ENCODE results near the gene LTF. TPM values are rescaled to one million over a fixed set of nuclear protein-coding genes. Genes with fewer than 3 reads are reported as not detected.
"Not testable (repeated sequence)": the region's sequence is repeated elsewhere in the genome, so short reads cannot be mapped to it uniquely, and the experiment has no call there.

The LTF gene
- total and polyA plus RNA-seq, 2 donors (not counting 1 experiment from before 2014, with no cell fraction given) = 0.22 TPM; not detected in 1

GRCh38 chr3:46406443-46406787, 58.3 kb downstream of the LTF start:
- H4K20me1 ChIP-seq (ENCODE audit: control insufficient read depth, insufficient read depth, low read length, poor library complexity, severe bottlenecking) = no peaks in the 10 kb centered on the region
- intact Hi-C loops (cut with micrococcal nuclease) = no loop called here
- Mint-ChIP-seq H3K27me3 (no peaks in the 10 kb centered on the region), H3K4me3 (peak overlapping the region; percentile 85), H3K4me1 (peaks cover 35% of the 10 kb centered on the region), H3K9me3 (ENCODE audit: insufficient read depth) (peaks cover 3% of the 10 kb centered on the region), H3K27ac (peak overlapping the region; percentile 83)
- H3K36me3 ChIP-seq (replicated peaks in 1 of 2; ENCODE audit: control extremely low read depth in 1 of 2, control insufficient read depth in 1 of 2, extremely low read depth in 1 of 2, insufficient read depth in 2 of 2, low read length in 1 of 2) = no peaks in the 10 kb centered on the region
- WGBS (ENCODE audit: insufficient coverage) = 83% methylated on average over 4 of the region's 4 CpGs
- TF ChIP-seq EZH2 (IDR thresholded peaks at IDR 0.05; ENCODE audit: borderline replicate concordance, insufficient read depth, low read depth, low read length, poor library complexity, severe bottlenecking) = no peak
- TF ChIP-seq CTCF (IDR thresholded peaks at IDR 0.05) = no peak
- CTCF ChIA-PET = interaction anchor here (0.9 to 1.5 kb wide), 2 partner anchors 38 to 83 kb away, joined by 3 to 4 read pairs; no protein-coding TSS in a partner anchor
- no peak for ATAC-seq (ENCODE audit: low read depth)
- H3K4me1 ChIP-seq (ENCODE audit: control insufficient read depth in 2 of 2, insufficient read depth in 2 of 2, low read length in 2 of 2) = peaks cover 27 to 30% of the 10 kb centered on the region in 2 donors
- H2AFZ ChIP-seq (ENCODE audit: insufficient read depth, low read depth, low read length, poor library complexity, severe bottlenecking) = peak overlapping the region; percentile 77
- POLR2A ChIA-PET = interaction anchor here (2.1 kb wide), 1 partner anchor 23 kb away, joined by 7 read pairs; no protein-coding TSS in a partner anchor
- no peaks in the 10 kb centered on the region for H3K79me2 ChIP-seq (ENCODE audit: control insufficient read depth, insufficient read depth, low read length)
- peak overlapping the region; percentile 89 for H3K4me2 ChIP-seq (replicated peaks; ENCODE audit: low read depth, low read length, poor library complexity, severe bottlenecking)
- H3K9ac ChIP-seq (ENCODE audit: low read length) = no peak overlapping the region
- DNase-seq = no peak
- no peak overlapping the region for H3K4me3 ChIP-seq (ENCODE audit: control extremely low read depth in 1 of 5, extremely low read depth in 1 of 5, insufficient read depth in 1 of 5, low read depth in 2 of 5, low read length in 4 of 5)
- H3K27ac ChIP-seq (ENCODE audit: low read length in 2 of 2) = peak overlapping the region in 1 of 2 donors; percentile 56
- H3K27me3 ChIP-seq (replicated peaks in 1 of 4; ENCODE audit: control extremely low read depth in 1 of 4, control insufficient read depth in 3 of 4, insufficient read depth in 4 of 4, low read length in 3 of 4) = no peaks in the 10 kb centered on the region
- H3K9me3 ChIP-seq (ENCODE audit: control extremely low read depth in 1 of 3, control insufficient read depth in 2 of 3, insufficient read depth in 1 of 3, low read length in 2 of 3) = peaks cover 0 to 5% (median 0%) of the 10 kb centered on the region in 3 donors

- ChIA-PET POLR2A (interaction anchor here (2.1 kb wide), 1 partner anchor 22 kb away, joined by 7 read pairs; no protein-coding TSS in a partner anchor), CTCF (interaction anchor here (1.5 kb wide), 1 partner anchor 84 kb away, joined by 4 read pairs; no protein-coding TSS in a partner anchor)
- H3K36me3 ChIP-seq (replicated peaks in 1 of 2; ENCODE audit: control extremely low read depth in 1 of 2, control insufficient read depth in 1 of 2, extremely low read depth in 1 of 2, insufficient read depth in 2 of 2, low read length in 1 of 2) = no peaks in the 10 kb centered on the region
- Mint-ChIP-seq H3K27ac (peak overlapping the region; percentile 26), H3K9me3 (ENCODE audit: insufficient read depth) (peaks cover 3% of the 10 kb centered on the region), H3K4me3 (no peak overlapping the region), H3K4me1 (peaks cover 35% of the 10 kb centered on the region), H3K27me3 (no peaks in the 10 kb centered on the region)
- H3K27me3 ChIP-seq (replicated peaks in 1 of 4; ENCODE audit: control extremely low read depth in 1 of 4, control insufficient read depth in 3 of 4, insufficient read depth in 4 of 4, low read length in 3 of 4) = no peaks in the 10 kb centered on the region
- peaks cover 0 to 5% (median 0%) of the 10 kb centered on the region in 3 donors for H3K9me3 ChIP-seq (ENCODE audit: control extremely low read depth in 1 of 3, control insufficient read depth in 2 of 3, insufficient read depth in 1 of 3, low read length in 2 of 3)
- WGBS (ENCODE audit: insufficient coverage) = 92% methylated on average over 6 of the region's 11 CpGs
- H3K79me2 ChIP-seq (ENCODE audit: control insufficient read depth, insufficient read depth, low read length) = no peaks in the 10 kb centered on the region
- H2AFZ ChIP-seq (ENCODE audit: insufficient read depth, low read depth, low read length, poor library complexity, severe bottlenecking) = no peak overlapping the region
- H3K4me2 ChIP-seq (replicated peaks; ENCODE audit: low read depth, low read length, poor library complexity, severe bottlenecking) = no peak overlapping the region
- no peak overlapping the region for H3K4me3 ChIP-seq (ENCODE audit: control extremely low read depth in 1 of 5, extremely low read depth in 1 of 5, insufficient read depth in 1 of 5, low read depth in 2 of 5, low read length in 4 of 5)
- peaks cover 27 to 30% of the 10 kb centered on the region in 2 donors for H3K4me1 ChIP-seq (ENCODE audit: control insufficient read depth in 2 of 2, insufficient read depth in 2 of 2, low read length in 2 of 2)
- H3K27ac ChIP-seq (ENCODE audit: low read length in 2 of 2) = no peak overlapping the region
- DNase-seq = no peak
- H3K9ac ChIP-seq (ENCODE audit: low read length) = no peak overlapping the region
- no peak for TF ChIP-seq EZH2 (IDR thresholded peaks at IDR 0.05; ENCODE audit: borderline replicate concordance, insufficient read depth, low read depth, low read length, poor library complexity, severe bottlenecking)
- TF ChIP-seq CTCF (IDR thresholded peaks at IDR 0.05) = no peak
- H4K20me1 ChIP-seq (ENCODE audit: control insufficient read depth, insufficient read depth, low read length, poor library complexity, severe bottlenecking) = no peaks in the 10 kb centered on the region
- no peak for ATAC-seq (ENCODE audit: low read depth)
- intact Hi-C loops (cut with micrococcal nuclease) = no loop called here
Observed at GRCh38 chr3:46405301-46406019, 59.2 kb downstream of the LTF start.

- ATAC-seq (ENCODE audit: low read depth); H3K79me2 ChIP-seq (ENCODE audit: control insufficient read depth, insufficient read depth, low read length); POLR2A ChIA-PET; H3K27me3 ChIP-seq (replicated peaks in 1 of 4; ENCODE audit: control extremely low read depth in 1 of 4, control insufficient read depth in 3 of 4, insufficient read depth in 4 of 4, low read length in 3 of 4); H3K4me2 ChIP-seq (replicated peaks; ENCODE audit: low read depth, low read length, poor library complexity, severe bottlenecking); H3K9me3 ChIP-seq (ENCODE audit: control extremely low read depth in 1 of 3, control insufficient read depth in 2 of 3, insufficient read depth in 1 of 3, low read length in 2 of 3); H3K9ac ChIP-seq (ENCODE audit: low read length); H4K20me1 ChIP-seq (ENCODE audit: control insufficient read depth, insufficient read depth, low read length, poor library complexity, severe bottlenecking); DNase-seq; H3K4me3 ChIP-seq (ENCODE audit: control extremely low read depth in 1 of 5, extremely low read depth in 1 of 5, insufficient read depth in 1 of 5, low read depth in 2 of 5, low read length in 4 of 5); CTCF ChIA-PET; H3K36me3 ChIP-seq (replicated peaks in 1 of 2; ENCODE audit: control extremely low read depth in 1 of 2, control insufficient read depth in 1 of 2, extremely low read depth in 1 of 2, insufficient read depth in 2 of 2, low read length in 1 of 2); H3K4me3 Mint-ChIP-seq; H3K27ac Mint-ChIP-seq; H3K27ac ChIP-seq (ENCODE audit: low read length in 2 of 2); H2AFZ ChIP-seq (ENCODE audit: insufficient read depth, low read depth, low read length, poor library complexity, severe bottlenecking); H3K9me3 Mint-ChIP-seq (ENCODE audit: insufficient read depth); H3K27me3 Mint-ChIP-seq; intact Hi-C loops (cut with micrococcal nuclease): not testable (repeated sequence)
- H3K4me1 Mint-ChIP-seq = peaks cover 25% of the 10 kb centered on the region
- peaks cover 25 to 27% of the 10 kb centered on the region in 2 donors for H3K4me1 ChIP-seq (ENCODE audit: control insufficient read depth in 2 of 2, insufficient read depth in 2 of 2, low read length in 2 of 2)
- WGBS (ENCODE audit: insufficient coverage) = 100% methylated on average over 1 of the region's 4 CpGs
Observed at GRCh38 chr3:46402902-46403301, 61.8 kb downstream of the LTF start.
